GM18507 (cell line): ENCODE data around the gene ZNF106.
A peak's percentile ranks its signal among the peaks of the same experiment; 100 is the strongest.

Experiments used
- DNase-seq: peaks from one replicate; pipeline ENCODE4 v3.0.0; 2011; ENCODE audit warnings: low read depth; ENCODE audit not compliant: insufficient read length; ENCODE audit errors: extremely low spot score
- FAIRE-seq: peaks from 2 replicates; lab custom pipeline; 2011; peaks lifted over from hg19 to GRCh38; lab: Jason Lieb, UNC

The ZNF106 gene

GRCh38 chr15:42490671-42491538 is at the start of gene ZNF106:
Gene ZNF106, minus strand, starts transcription at chr15:42491141. Its CDS starts 18,852 bp downstream, at chr15:42472289.
- FAIRE-seq (peak; percentile 97), DNase-seq (peak; percentile 85)

GRCh38 chr15:42533246-42533645 is 42.3 kb upstream of the ZNF106 start:
- no peak for DNase-seq
- no peak for FAIRE-seq

- no peak for DNase-seq
- FAIRE-seq, result no peak
Observed at GRCh38 chr15:42528970-42529369, 38.0 kb upstream of the ZNF106 start.

- DNase-seq (no peak), FAIRE-seq (no peak)
Observed at GRCh38 chr15:42523331-42523730, 32.4 kb upstream of the ZNF106 start.

GRCh38 chr15:42511007-42511391 is 20.1 kb upstream of the ZNF106 start:
- DNase-seq (no peak), FAIRE-seq (peak; percentile 9)

GRCh38 chr15:42510258-42511006 is 19.5 kb upstream of the ZNF106 start:
- DNase-seq, result no peak

GRCh38 chr15:42508263-42508690 is 17.3 kb upstream of the ZNF106 start:
- DNase-seq (no peak), FAIRE-seq (no peak)

More at GRCh38 chr15:42510258-42511006, 19.5 kb upstream of the ZNF106 start:
- FAIRE-seq, result no peak

- FAIRE-seq, result no peak
- no peak for DNase-seq
Observed at GRCh38 chr15:42507514-42507913, 16.6 kb upstream of the ZNF106 start.

- FAIRE-seq (no peak), DNase-seq (no peak)
Observed at GRCh38 chr15:42504631-42505030, 13.7 kb upstream of the ZNF106 start.

GRCh38 chr15:42503825-42504224 is 12.9 kb upstream of the ZNF106 start:
- DNase-seq, result no peak

GRCh38 chr15:42502477-42502876 is 11.5 kb upstream of the ZNF106 start:
- DNase-seq (no peak), FAIRE-seq (no peak)

More at GRCh38 chr15:42503825-42504224, 12.9 kb upstream of the ZNF106 start:
- no peak for FAIRE-seq

GRCh38 chr15:42499858-42500609 is 9.1 kb upstream of the ZNF106 start:
- no peak for DNase-seq

GRCh38 chr15:42498212-42499068 is 7.5 kb upstream of the ZNF106 start:
- FAIRE-seq (no peak), DNase-seq (no peak)

More at GRCh38 chr15:42499858-42500609, 9.1 kb upstream of the ZNF106 start:
- FAIRE-seq, result no peak

GRCh38 chr15:42495361-42496212 is 4.6 kb upstream of the ZNF106 start, which contains the start of gene SNAP23:
Gene SNAP23, plus strand, starts transcription at chr15:42495634. Its CDS starts 16,213 bp downstream, at chr15:42511847.
- FAIRE-seq (peak; percentile 87), DNase-seq (peak; percentile 89)

GRCh38 chr15:42494998-42495360 is 4.0 kb upstream of the ZNF106 start:
- no peak for DNase-seq
- no peak for FAIRE-seq

GRCh38 chr15:42493679-42494078 is 2.7 kb upstream of the ZNF106 start:
- DNase-seq (no peak), FAIRE-seq (no peak)

- DNase-seq (no peak), FAIRE-seq (no peak)
Observed at GRCh38 chr15:42491539-42492225, 741 bp upstream of the ZNF106 start.
